ENCODE data around the gene SLC22A1. TPM values are rescaled to one million over a fixed set of nuclear protein-coding genes. Genes with fewer than 3 reads are reported as not detected.

SLC22A1 gene
- under 1 TPM in 3 of 4 donors, not detected in 1; 0.26 to 0.52 (median 0.33) TPM for total RNA-seq

- WGBS = 87% methylated on average over 8 of the region's 8 CpGs
- Histone ChIP-seq H3K27me3 (no peaks in the 10 kb centered on the region), H3K36me3 (no peaks in the 10 kb centered on the region), H3K9me3 (no peaks in the 10 kb centered on the region), H3K4me3 (no peak within 1 kb of the TSS), H3K4me1 (no peaks in the 10 kb centered on the region), H3K27ac (replicated peaks in 1 of 4) (no peak within 1 kb of the TSS)
- DNase-seq (ENCODE audit: extremely low spot score) = no peak
- TF ChIP-seq POLR2A (IDR thresholded peaks at IDR 0.05; ENCODE audit: low read depth) = no peak
- TF ChIP-seq CTCF (IDR thresholded peaks at IDR 0.05) = no peak
- no peak for TF ChIP-seq POLR2AphosphoS5 (IDR thresholded peaks at IDR 0.05)
- TF ChIP-seq EP300 (IDR thresholded peaks at IDR 0.05) = no peak
- intact Hi-C loops (cut with DNase I) = no loop called here
These were observed at the start of gene SLC22A1 for GRCh38 chr6:160121558-160121957. Gene SLC22A1 (plus strand): TSS chr6:160121815. CDS start chr6:160121936, 121 bp downstream.

- Histone ChIP-seq H3K9me3 (no peaks in the 10 kb centered on the region), H3K4me3 (no peak overlapping the region), H3K27me3 (no peaks in the 10 kb centered on the region), H3K4me1 (no peaks in the 10 kb centered on the region), H3K36me3 (peaks cover 72 to 100% (median 94%) of the 10 kb centered on the region in 4 donors), H3K27ac (replicated peaks in 1 of 4) (no peak overlapping the region)
- TF ChIP-seq POLR2A (IDR thresholded peaks at IDR 0.05; ENCODE audit: low read depth) = no peak
- TF ChIP-seq EP300 (IDR thresholded peaks at IDR 0.05) = no peak
- no peak for TF ChIP-seq CTCF (IDR thresholded peaks at IDR 0.05)
- no peak for TF ChIP-seq POLR2AphosphoS5 (IDR thresholded peaks at IDR 0.05)
- DNase-seq (ENCODE audit: extremely low spot score) = no peak
- WGBS = 80% methylated on average over 9 of the region's 9 CpGs
- intact Hi-C loops (cut with DNase I) = no loop called here
These were observed 48.3 kb upstream of the SLC22A1 start for GRCh38 chr6:160073272-160073671.

GRCh38 chr6:160076009-160076408 lies 45.6 kb upstream of the SLC22A1 start:
- no peaks in the 10 kb centered on the region for H3K9me3 ChIP-seq
- no peak for TF ChIP-seq POLR2AphosphoS5 (IDR thresholded peaks at IDR 0.05)
- H3K27ac ChIP-seq (replicated peaks in 1 of 4) = no peak overlapping the region
- H3K27me3 ChIP-seq = no peaks in the 10 kb centered on the region
- DNase-seq (ENCODE audit: extremely low spot score) = no peak
- intact Hi-C loops (cut with DNase I) = no loop called here
- no peaks in the 10 kb centered on the region for H3K4me1 ChIP-seq
- no peak overlapping the region for H3K4me3 ChIP-seq
- H3K36me3 ChIP-seq = peaks cover 73 to 100% (median 94%) of the 10 kb centered on the region in 4 donors
- 93% methylated on average over 5 of the region's 5 CpGs for WGBS

- Histone ChIP-seq H3K4me3 (no peak overlapping the region), H3K4me1 (no peaks in the 10 kb centered on the region), H3K36me3 (peaks cover 74 to 100% (median 93%) of the 10 kb centered on the region in 4 donors), H3K9me3 (no peaks in the 10 kb centered on the region), H3K27ac (replicated peaks in 1 of 4) (no peak overlapping the region), H3K27me3 (no peaks in the 10 kb centered on the region)
- DNase-seq (ENCODE audit: extremely low spot score) = no peak
- intact Hi-C loops (cut with DNase I) = no loop called here
- TF ChIP-seq EP300 (IDR thresholded peaks at IDR 0.05) = no peak
- no peak for TF ChIP-seq POLR2AphosphoS5 (IDR thresholded peaks at IDR 0.05)
- TF ChIP-seq CTCF (IDR thresholded peaks at IDR 0.05) = no peak
- TF ChIP-seq POLR2A (IDR thresholded peaks at IDR 0.05; ENCODE audit: low read depth) = no peak
- WGBS = 91% methylated on average over 5 of the region's 5 CpGs
These were observed 44.6 kb upstream of the SLC22A1 start for GRCh38 chr6:160077024-160077423.

- H3K9me3 ChIP-seq = no peaks in the 10 kb centered on the region
- H3K4me1 ChIP-seq = no peaks in the 10 kb centered on the region
- TF ChIP-seq CTCF (IDR thresholded peaks at IDR 0.05) (no peak), POLR2A (IDR thresholded peaks at IDR 0.05; ENCODE audit: low read depth) (no peak), POLR2AphosphoS5 (IDR thresholded peaks at IDR 0.05) (no peak), EP300 (IDR thresholded peaks at IDR 0.05) (no peak)
- no peak overlapping the region for H3K4me3 ChIP-seq
- no peak for DNase-seq (ENCODE audit: extremely low spot score)
- H3K36me3 ChIP-seq = peaks cover 71 to 100% (median 93%) of the 10 kb centered on the region in 4 donors
- no peak overlapping the region for H3K27ac ChIP-seq (replicated peaks in 1 of 4)
- WGBS = 80% methylated on average over 2 of the region's 2 CpGs
- H3K27me3 ChIP-seq = no peaks in the 10 kb centered on the region
- intact Hi-C loops (cut with DNase I) = no loop called here
These were observed 44.1 kb upstream of the SLC22A1 start for GRCh38 chr6:160077526-160077925.
